K562 (cell line): Measurements from ENCODE around the gene MCRS1.

ENCODE experiments used
- JUN ChIP-seq, 2 experiments: sonication (generic) in 1 of 2; formaldehyde crosslinking in 1 of 2; IDR thresholded peaks; 2 replicates each; pipeline versions ENCODE4 v1.6.1 to v1.8.0; 2012 to 2022; ENCODE audit warnings: borderline replicate concordance in 2 of 2, mild to moderate bottlenecking in 2 of 2, improper control_type of control experiment in 1 of 2, low read depth in 1 of 2, low read length in 1 of 2, missing genetic modification reagents in 1 of 2
- MTA1 ChIP-seq: fragments of 450-650 bp; IDR thresholded peaks from 2 replicates; pipeline ENCODE4 v1.6.1; 2017; ENCODE audit warnings: borderline replicate concordance
- PHTF2 ChIP-seq: fragments of 250-450 bp; sonication (Bioruptor Pico); IDR thresholded peaks from 2 replicates; pipeline ENCODE4 v1.5.0; 2021; ENCODE audit warnings: mild to moderate bottlenecking
- RBM34 ChIP-seq: fragments of 200-400 bp; formaldehyde crosslinking; IDR thresholded peaks from 2 replicates; pipeline ENCODE4 v1.6.1; 2018; ENCODE audit warnings: low read length, borderline replicate concordance; ENCODE audit not compliant: insufficient read depth
- SIX5 ChIP-seq, 2 experiments: IDR thresholded peaks; 2 replicates each; pipeline ENCODE4 v1.6.1; 2011; ENCODE audit warnings: low read length in 2 of 2, borderline replicate concordance in 1 of 2, low read depth in 1 of 2, mild to moderate bottlenecking in 1 of 2, moderate library complexity in 1 of 2; ENCODE audit not compliant: insufficient read depth in 1 of 2
- ZNF785 ChIP-seq: fragments of 250-450 bp; sonication (Bioruptor Pico); IDR thresholded peaks from 2 replicates; pipeline ENCODE4 v1.4.0; 2020; ENCODE audit warnings: mild to moderate bottlenecking
- TF ChIP-seq, protein P1 (sequence below), 3 experiments: IDR thresholded peaks in 2 of 3; conservative IDR thresholded peaks in 1 of 3; 2 replicates each; pipeline ENCODE4 v1.5.1; 2011 to 2012; ENCODE audit warnings: low read length in 3 of 3, mild to moderate bottlenecking in 3 of 3, control low read depth in 2 of 3, improper control_type of control experiment in 1 of 3, inconsistent platforms in 1 of 3, low read depth in 1 of 3, mixed read lengths in 1 of 3, moderate library complexity in 1 of 3; ENCODE audit not compliant: insufficient read depth in 2 of 3
- TF ChIP-seq, protein P2 (sequence below): sonication (generic); formaldehyde crosslinking; IDR thresholded peaks from 2 replicates; pipeline ENCODE4 v1.9.0; 2022; ENCODE audit warnings: mild to moderate bottlenecking, missing genetic modification reagents

DNA sequence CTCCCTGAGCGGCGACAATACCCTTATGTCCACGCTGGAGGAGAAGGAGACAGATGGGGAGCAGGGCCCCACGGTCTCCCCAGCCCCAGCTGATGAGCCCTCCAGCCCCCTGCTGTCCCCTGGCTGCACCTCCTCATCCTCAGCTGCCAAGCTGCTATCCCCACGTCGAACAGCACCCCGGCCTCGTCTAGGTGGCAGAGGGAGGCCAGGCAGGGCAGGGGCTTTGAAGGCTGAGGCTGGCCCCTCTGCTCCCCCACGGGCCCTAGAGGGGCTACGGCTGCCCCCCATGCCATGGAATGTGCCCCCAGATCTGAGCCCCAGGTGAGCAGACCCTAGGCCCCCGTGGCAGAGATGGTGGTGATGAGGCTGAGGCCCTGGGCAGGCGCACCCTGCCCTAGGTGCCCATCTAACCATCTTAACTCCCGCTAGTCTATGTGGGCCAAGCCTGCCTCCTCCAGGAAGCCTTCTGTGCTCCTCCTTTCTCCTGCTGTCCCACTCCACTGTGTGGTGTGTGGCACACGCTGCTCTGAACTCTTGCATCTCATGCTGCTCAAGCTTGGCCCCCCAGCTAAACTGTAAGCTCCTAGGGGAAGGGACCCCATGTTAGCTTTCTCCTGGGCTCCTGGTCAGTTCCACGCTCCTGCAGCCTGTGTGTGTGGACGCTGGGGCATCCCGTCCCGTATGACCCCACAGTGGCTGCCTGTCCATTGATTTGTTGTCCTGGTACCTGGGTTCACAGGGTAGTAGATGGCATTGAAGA lies 12.1 kb downstream of the MCRS1 start:
- TF ChIP-seq PHTF2, result no peak
- no peak for TF ChIP-seq MTA1
- no peak for TF ChIP-seq RBM34
- TF ChIP-seq JUN (IDR thresholded peaks at IDR 0.05; ENCODE audit: borderline replicate concordance, low read depth, low read length), result no peak
- no peak for TF ChIP-seq JUN (CRISPR knock-in tag; IDR thresholded peaks at IDR 0.05; ENCODE audit: borderline replicate concordance)
- no peak for TF ChIP-seq SIX5 (IDR thresholded peaks at IDR 0.05; ENCODE audit: borderline replicate concordance in 1 of 2, insufficient read depth in 1 of 2, low read depth in 1 of 2, low read length in 2 of 2)
- TF ChIP-seq, protein P1, sequence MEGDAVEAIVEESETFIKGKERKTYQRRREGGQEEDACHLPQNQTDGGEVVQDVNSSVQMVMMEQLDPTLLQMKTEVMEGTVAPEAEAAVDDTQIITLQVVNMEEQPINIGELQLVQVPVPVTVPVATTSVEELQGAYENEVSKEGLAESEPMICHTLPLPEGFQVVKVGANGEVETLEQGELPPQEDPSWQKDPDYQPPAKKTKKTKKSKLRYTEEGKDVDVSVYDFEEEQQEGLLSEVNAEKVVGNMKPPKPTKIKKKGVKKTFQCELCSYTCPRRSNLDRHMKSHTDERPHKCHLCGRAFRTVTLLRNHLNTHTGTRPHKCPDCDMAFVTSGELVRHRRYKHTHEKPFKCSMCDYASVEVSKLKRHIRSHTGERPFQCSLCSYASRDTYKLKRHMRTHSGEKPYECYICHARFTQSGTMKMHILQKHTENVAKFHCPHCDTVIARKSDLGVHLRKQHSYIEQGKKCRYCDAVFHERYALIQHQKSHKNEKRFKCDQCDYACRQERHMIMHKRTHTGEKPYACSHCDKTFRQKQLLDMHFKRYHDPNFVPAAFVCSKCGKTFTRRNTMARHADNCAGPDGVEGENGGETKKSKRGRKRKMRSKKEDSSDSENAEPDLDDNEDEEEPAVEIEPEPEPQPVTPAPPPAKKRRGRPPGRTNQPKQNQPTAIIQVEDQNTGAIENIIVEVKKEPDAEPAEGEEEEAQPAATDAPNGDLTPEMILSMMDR (IDR thresholded peaks at IDR 0.05 in 2 of 3, conservative IDR thresholded peaks at IDR 0.05 in 1 of 3; ENCODE audit: insufficient read depth in 2 of 3, low read depth in 1 of 3, low read length in 3 of 3), result no peak
- no peak for TF ChIP-seq ZNF785
- TF ChIP-seq, protein P2, sequence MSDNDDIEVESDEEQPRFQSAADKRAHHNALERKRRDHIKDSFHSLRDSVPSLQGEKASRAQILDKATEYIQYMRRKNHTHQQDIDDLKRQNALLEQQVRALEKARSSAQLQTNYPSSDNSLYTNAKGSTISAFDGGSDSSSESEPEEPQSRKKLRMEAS (CRISPR knock-in tag), result no peak
